HG02885 (cell line): ENCODE data around the gene MNS1.
A peak's percentile ranks its signal among the peaks of the same experiment; 100 is the strongest.
"Not testable (repeated sequence)": the region's sequence is repeated elsewhere in the genome, so short reads cannot be mapped to it uniquely, and the experiment has no call there.

Experiments
- ATAC-seq: cut with Tn5 transposase; IDR thresholded peaks from one replicate; pipeline ENCODE4 v1.9.1; 2021; ENCODE audit warnings: mild to moderate bottlenecking; ENCODE audit not compliant: unreplicated experiment, poor library complexity

The MNS1 gene

GRCh38 chr15:56464893-56465520 lies at the start of gene MNS1:
TSS of gene MNS1 (minus strand) at chr15:56465137. CDS start at chr15:56464972, 165 bp downstream.
- peak; percentile 99 for ATAC-seq

- peak; percentile 82 for ATAC-seq
Observed at GRCh38 chr15:56496635-56497034, 31.7 kb upstream of the MNS1 start.

- no peak for ATAC-seq
Observed at GRCh38 chr15:56495533-56495932, 30.6 kb upstream of the MNS1 start.

DNA sequence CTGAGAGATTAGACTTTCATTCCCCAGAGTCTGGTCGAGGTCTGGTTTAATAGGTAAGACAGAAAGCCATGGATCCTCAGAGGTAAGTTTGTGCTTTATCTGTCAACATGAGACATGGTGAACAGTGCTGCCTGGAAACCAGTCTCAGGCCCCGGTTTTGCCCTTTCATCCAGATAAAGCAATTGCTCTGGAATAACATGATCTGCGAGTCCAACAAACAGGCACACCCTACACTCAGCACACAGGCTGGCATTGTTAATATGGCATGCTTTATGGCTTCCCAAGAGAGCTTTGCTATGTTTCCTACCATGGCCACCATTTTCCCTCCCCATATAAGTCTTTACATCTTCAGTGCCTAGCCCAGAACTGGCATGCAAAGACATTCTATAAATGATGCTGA lies 30.1 kb upstream of the MNS1 start:
- no peak for ATAC-seq

- ATAC-seq = no peak
Observed at GRCh38 chr15:56492791-56493555, 28.0 kb upstream of the MNS1 start.

- no peak for ATAC-seq
Observed at GRCh38 chr15:56492236-56492635, 27.3 kb upstream of the MNS1 start.

DNA sequence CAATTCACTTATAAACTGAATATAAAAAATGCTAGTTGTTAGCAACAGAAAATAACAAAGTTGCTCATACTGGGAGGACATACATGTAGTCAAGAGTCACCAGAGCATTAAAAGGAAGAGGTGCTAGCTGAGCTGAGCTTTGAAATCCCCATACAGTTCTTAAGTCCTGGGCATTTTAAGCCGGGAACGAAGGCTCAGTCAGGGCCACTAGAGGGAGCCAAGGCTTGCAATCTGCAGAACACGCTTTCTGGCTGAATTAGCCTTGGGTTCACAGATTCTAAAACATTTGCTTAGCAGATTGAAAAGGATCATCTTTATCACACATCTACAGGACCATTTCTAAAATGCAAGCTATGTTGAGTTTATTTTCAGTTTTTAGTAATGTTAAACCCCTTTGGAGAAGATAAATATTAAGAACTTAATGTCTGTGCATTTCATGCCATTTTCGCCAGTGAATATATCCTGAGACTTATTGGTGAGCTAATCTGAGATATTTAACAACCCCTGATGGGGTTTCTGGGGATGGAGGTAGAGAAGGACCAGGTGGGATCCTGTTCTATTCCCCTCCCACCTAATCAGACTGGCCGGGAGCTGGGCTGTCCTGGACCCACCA lies 26.3 kb upstream of the MNS1 start:
- ATAC-seq = peak; percentile 53

GRCh38 chr15:56490461-56490860 lies 25.5 kb upstream of the MNS1 start:
- no peak for ATAC-seq

DNA sequence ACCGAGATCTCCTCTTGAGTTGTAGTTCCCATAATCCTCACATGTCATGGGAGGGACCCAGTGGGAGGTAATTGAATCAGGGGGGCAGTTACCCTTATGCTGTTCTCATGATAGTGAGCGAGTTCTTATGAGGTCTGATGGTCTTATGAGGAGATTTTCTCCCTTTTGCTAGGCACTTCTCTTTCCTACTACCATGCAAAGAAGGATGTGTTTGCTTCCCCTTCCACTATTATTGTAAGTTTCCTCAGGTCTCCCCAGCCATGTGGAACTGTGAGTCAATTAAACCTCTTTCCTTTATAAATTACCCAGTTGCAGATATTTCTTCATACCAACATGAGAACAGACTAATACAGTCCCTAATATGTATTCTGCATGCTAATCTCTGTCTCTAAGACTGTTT lies 21.3 kb upstream of the MNS1 start:
- ATAC-seq = not testable (repeated sequence)

DNA sequence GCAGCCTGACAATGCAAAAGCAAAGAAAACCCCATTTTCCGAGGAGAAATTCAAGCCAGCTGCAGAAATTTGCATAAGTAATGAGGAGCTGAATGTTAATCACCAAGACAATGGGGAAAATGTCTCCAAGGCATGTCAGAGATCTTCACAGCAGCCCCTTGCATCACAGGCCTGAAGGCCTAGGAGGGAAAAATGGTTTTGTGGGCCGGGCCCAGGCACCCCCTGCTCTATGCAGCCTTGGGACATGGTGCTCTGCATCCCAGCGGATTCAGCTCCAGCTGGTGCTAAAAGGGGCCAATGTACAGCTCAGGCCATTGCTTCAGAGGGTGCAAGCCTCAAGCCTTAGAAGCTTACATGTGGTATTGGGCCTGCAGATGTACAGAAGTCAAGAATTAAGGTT lies 20.5 kb upstream of the MNS1 start:
- not testable (repeated sequence) for ATAC-seq

DNA sequence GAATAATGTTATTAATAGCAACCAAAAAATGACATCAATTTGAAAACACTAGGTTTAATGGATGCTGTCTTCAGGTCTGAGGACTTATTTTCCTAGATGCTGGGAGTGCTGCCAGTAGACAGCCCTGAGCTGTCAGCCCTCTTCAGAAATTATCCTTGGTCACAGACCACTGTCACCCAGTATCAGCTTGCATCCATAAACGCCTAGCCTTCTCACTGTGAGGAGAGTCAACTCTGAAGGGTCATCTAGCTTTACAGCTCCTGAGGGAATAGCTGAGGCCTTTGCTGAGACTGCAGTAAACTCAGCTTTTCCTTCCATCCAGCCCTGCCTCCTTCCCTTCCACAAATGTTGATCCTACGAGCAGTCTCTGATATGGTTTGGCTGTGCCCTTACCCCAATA lies 19.4 kb upstream of the MNS1 start:
- no peak for ATAC-seq

DNA sequence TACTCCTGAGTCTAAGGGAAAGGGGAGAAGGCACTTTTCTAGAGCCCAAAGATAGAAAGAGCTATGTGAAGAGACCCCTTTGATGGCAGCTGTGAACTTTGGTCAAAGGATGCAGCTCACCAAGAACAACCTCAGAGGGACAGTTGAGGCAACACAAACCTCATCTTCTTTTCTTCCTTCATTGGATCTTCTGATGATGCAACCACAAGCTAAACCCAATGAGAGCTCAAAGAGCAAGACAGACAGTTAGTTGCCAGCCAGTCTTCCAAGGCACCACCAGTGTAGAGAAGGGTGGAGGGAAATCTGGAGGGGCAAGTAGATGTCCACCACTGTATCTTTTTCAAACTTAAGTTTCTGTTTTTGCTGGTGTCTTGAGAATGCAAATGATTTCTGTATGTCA lies 10.4 kb upstream of the MNS1 start:
- ATAC-seq = no peak

DNA sequence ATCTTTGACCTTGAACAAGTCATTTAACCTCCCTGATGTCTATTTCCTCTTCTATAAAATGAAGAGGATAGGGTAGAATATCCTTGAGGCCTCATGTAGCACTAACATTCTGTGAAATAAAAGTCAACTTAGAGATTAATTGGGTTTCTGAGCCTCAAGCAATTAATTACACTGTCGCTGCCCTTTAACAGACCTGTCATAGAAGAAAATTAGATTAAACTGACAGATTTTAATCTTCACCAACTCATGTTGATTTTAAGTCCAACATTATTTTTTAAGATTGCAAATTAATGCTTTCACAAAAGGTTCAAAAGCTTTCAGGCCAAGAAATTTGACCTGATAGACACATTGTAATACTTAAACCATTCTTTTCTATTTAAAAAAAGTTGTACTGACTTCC lies 8.1 kb upstream of the MNS1 start:
- ATAC-seq = no peak

- ATAC-seq = no peak
Observed at GRCh38 chr15:56472278-56472677, 7.3 kb upstream of the MNS1 start.

GRCh38 chr15:56471440-56472069 lies 6.6 kb upstream of the MNS1 start:
- ATAC-seq = no peak

DNA sequence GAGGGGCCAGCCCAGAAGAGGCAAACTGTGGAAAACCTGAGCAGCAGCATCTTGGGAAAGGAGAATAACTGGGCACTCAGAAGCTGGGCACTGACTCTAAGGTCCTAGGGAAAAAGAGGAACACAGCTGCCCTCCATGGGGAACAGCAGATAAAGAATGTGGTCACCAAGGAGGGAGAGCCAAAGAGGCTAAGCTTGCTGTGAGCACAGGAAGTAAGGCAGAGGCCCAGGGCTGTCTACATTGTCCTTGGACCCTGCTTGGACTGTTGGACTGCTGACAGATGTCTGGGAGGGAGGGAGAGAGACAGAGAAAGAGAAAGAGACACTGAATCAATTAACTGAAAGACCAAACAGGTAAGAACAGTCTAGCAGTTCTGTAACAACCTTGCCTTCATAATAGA lies 4.5 kb upstream of the MNS1 start:
- no peak for ATAC-seq

- ATAC-seq = peak; percentile 50
Observed at GRCh38 chr15:56468401-56468800, 3.5 kb upstream of the MNS1 start.

GRCh38 chr15:56467616-56468015 lies 2.7 kb upstream of the MNS1 start:
- ATAC-seq = no peak

DNA sequence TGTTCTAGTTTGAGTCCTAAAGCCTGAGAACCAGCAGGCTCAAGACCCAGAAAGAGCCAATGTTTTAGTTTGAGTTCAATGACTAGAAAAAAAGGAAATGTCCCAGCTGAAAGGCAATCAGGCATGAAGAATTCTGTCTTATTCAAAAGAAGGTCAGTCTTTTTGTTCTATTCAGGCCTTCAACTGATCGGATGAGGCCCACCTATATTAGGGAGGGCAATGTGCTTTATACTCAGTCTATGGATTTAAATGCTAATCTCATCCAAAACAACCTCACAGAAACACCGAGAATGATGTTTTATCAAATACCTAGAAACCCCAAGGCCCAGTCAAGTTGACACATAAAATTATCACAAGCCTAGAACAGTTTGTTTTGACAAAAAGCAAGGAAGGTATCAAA lies 4.0 kb downstream of the MNS1 start:
- ATAC-seq = no peak

DNA sequence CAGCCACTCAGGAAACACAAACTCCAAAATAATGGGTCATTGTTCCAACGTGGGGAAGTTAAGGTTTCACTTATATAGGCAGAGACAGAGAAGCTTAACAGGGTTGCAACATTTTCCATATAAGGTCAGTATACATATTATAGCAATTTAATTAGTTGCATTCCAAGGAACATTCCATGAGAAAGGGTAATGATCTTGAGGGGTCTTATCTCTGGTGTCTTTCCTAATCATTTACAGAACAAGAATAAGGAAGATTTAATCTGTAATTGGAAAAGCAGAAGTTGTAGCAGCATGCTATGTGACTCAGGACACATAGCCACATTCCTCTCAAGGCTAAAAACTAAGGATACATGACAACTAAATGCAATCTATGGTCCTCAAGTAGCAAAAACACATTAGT lies 4.9 kb downstream of the MNS1 start:
- no peak for ATAC-seq

DNA sequence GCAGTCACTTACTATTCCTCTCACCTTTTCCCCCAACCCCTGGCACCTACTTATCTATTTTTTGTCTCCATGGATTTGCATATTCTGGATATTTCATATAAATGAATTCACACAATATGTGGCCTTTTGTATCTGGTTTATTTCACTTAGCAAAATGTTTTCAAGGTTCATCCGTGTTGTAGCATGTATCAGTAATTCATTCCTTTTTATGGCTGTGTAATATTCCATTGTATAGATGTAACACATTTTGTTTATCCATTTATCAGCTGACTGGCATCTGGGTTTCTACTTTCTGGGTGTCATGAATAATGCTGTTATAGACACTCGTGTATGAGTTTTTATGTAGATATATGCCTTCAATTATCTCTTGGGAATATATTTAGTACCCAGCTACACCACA lies 5.8 kb downstream of the MNS1 start:
- ATAC-seq = no peak
